DMS153 (cell line): ENCODE results near the gene ELMO1.

Source experiments
- DNase-seq: peaks from one replicate; lab custom pipeline; 2025; lab: John Stamatoyannopoulos, UW

Gene ELMO1

GRCh38 chr7:37448636-37449361 is at the start of gene ELMO1:
ELMO1 (minus strand) TSS chr7:37448864; CDS start chr7:37342690, 106,174 bp downstream.
- DNase-seq: peak; percentile 83

- no peak for DNase-seq
Observed at GRCh38 chr7:37497576-37497975, 48.9 kb upstream of the ELMO1 start.

GRCh38 chr7:37495574-37496184 is 47.0 kb upstream of the ELMO1 start:
- no peak for DNase-seq

GRCh38 chr7:37494926-37495325 is 46.3 kb upstream of the ELMO1 start:
- DNase-seq: no peak

GRCh38 chr7:37493810-37494209 is 45.1 kb upstream of the ELMO1 start:
- DNase-seq: no peak

GRCh38 chr7:37493123-37493522 is 44.5 kb upstream of the ELMO1 start:
- DNase-seq: no peak

- no peak for DNase-seq
Observed at GRCh38 chr7:37491919-37492694, 43.4 kb upstream of the ELMO1 start.

- no peak for DNase-seq
Observed at GRCh38 chr7:37489703-37490102, 41.0 kb upstream of the ELMO1 start.

GRCh38 chr7:37488163-37488764 is 39.6 kb upstream of the ELMO1 start:
- DNase-seq: no peak

GRCh38 chr7:37484426-37485073 is 35.9 kb upstream of the ELMO1 start:
- no peak for DNase-seq

GRCh38 chr7:37483627-37484026 is 35.0 kb upstream of the ELMO1 start:
- DNase-seq: no peak

GRCh38 chr7:37482953-37483352 is 34.3 kb upstream of the ELMO1 start:
- DNase-seq: no peak

- DNase-seq: no peak
Observed at GRCh38 chr7:37482505-37482904, 33.8 kb upstream of the ELMO1 start.

- DNase-seq: no peak
Observed at GRCh38 chr7:37481722-37482288, 33.1 kb upstream of the ELMO1 start.

- no peak for DNase-seq
Observed at GRCh38 chr7:37481154-37481553, 32.5 kb upstream of the ELMO1 start.

GRCh38 chr7:37480041-37481031 is 31.7 kb upstream of the ELMO1 start:
- DNase-seq: no peak

- DNase-seq: no peak
Observed at GRCh38 chr7:37476881-37477450, 28.3 kb upstream of the ELMO1 start.

- DNase-seq: no peak
Observed at GRCh38 chr7:37476428-37476827, 27.8 kb upstream of the ELMO1 start.

GRCh38 chr7:37475646-37476045 is 27.0 kb upstream of the ELMO1 start:
- DNase-seq: no peak

- DNase-seq: no peak
Observed at GRCh38 chr7:37471619-37472018, 23.0 kb upstream of the ELMO1 start.
